Adipose tissue (tissue), 3 donors: Measurements from ENCODE around the gene OR4N2. TPM values are rescaled to one million over a fixed set of nuclear protein-coding genes. Genes with fewer than 3 reads are reported as not detected.
"Not testable (repeated sequence)": the region's sequence is repeated elsewhere in the genome, so short reads cannot be mapped to it uniquely, and the experiment has no call there.

Source experiments
- H3K27ac ChIP-seq: one replicate; pipeline ENCODE4 v1.5.1; 2013; ENCODE audit warnings: low read depth, low read length
- WGBS, 3 donors: extraction: QIAGEN DNeasy Blood & Tissue Kit; methylation state at CpG; one replicate each; pipeline ENCODE4 v1.1.7; 2013; 5-methylcytosine and 5-hydroxymethylcytosine counted together
- polyA plus RNA-seq, 3 donors: library from polyadenylated mRNA; stranded (reverse); fragments of 200-250 nt; gene quantifications; one replicate each; pipeline ENCODE4 v1.2.3, GENCODE V29; 2013
- donor health status: healthy with polysubstance abuse.
- donor health status: Bipolar disorder and iron deficiency.
- donor health status: healthy.

OR4N2 gene
- polyA plus RNA-seq, 3 donors: not detected

DNA sequence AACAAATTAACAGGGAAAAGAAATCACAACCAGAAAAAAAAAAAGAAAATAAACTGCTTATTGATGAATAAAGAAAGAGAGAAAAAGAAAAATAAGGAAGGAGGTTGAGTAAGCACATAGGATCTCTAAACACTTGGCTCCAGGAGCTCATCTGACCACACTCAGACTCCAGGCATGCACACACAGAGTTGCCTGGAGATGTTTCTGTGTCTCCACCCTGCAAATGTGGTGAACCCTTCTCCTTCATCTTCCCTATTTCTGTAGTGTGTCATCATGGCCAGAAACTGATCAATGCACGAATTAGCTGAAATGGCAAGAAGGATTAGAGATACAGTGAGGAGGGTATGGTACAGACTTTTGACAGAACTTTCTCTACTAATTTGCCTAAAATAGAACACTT is 20.2 kb downstream of the OR4N2 start:
- H3K27ac ChIP-seq: no peak overlapping the region
- 19 to 30% (median 30%) methylated on average over 1 of the region's 1 CpG for WGBS, 3 donors

- 44 to 58% (median 55%) methylated on average over 12 of the region's 12 CpGs for WGBS, 3 donors
- H3K27ac ChIP-seq: not testable (repeated sequence)
Observed at GRCh38 chr14:19827626-19828244, 24.2 kb downstream of the OR4N2 start.

- no peak overlapping the region for H3K27ac ChIP-seq
- 57 to 87% (median 84%) methylated on average over 2 of the region's 2 CpGs for WGBS, 3 donors
Observed at GRCh38 chr14:19828314-19828713, 24.7 kb downstream of the OR4N2 start.

- not testable (repeated sequence) for H3K27ac ChIP-seq
- WGBS, 3 donors: 76 to 82% (median 77%) methylated on average over 8 of the region's 8 CpGs
Observed at GRCh38 chr14:19834203-19834848, 30.8 kb downstream of the OR4N2 start.

GRCh38 chr14:19838433-19838832 is 34.9 kb downstream of the OR4N2 start:
- no peak overlapping the region for H3K27ac ChIP-seq

DNA sequence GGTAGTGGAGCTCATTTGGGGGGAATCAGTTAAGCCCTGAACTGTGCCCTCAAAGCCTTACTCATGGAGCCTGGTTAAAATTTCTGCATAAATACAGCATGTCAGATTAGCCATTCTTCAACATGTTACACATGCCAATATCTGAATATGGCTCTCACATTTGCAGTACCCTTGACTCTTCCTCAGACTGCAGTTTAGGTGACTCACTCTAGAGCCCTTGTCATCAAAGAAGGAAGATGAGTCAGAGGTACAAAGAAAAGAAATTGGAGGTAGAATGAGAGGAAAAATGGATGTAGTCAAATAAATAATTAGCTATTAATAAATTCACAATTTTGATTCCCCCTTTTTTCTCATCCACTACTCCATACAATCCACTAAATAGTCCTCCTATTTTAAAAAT is 47.8 kb downstream of the OR4N2 start:
- H3K27ac ChIP-seq: no peak overlapping the region

GRCh38 chr14:19866061-19866669 is 62.6 kb downstream of the OR4N2 start:
- H3K27ac ChIP-seq: not testable (repeated sequence)
- 89 to 93% (median 93%) methylated on average over 28 to 39 of the region's 39 CpGs for WGBS, 3 donors

DNA sequence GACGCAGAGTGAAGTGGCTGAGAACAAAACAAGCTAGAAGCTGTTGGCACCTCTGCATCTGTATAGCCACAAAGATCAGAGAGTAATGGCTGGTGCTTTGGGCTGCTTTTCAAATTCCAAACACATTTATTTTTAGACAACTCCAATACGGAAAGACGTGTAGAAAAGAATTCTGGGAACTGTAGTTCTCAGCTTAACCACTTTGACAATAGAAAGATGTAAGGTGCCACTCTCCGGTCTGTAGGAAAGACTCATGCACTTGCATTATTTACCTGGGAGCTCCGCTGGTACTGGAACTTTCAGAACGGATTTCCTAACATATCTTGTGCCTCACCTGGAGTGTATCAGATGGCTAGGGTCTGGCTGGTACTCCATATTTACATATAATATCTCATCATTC is 69.6 kb downstream of the OR4N2 start:
- no peak overlapping the region for H3K27ac ChIP-seq
- WGBS, 3 donors: 25 to 27% (median 27%) methylated on average over 6 of the region's 6 CpGs

DNA sequence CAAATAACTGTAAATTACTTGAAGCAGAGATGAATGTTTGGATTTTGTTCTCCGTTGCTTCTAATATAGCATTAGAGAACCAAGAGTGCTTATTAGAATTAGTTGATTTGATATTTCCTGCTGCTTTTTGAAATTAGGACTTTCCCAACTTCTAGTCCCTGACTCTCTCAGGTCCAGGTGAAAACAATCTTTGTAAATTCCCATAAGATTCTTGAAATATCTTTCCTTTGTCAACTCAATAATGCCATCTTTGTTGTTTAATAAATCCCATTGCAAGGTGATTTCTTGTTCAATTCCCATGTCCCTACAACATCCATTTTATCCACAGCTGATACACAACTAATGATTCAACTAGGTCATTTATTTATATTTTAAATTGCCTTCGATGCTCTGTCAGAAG is 71.3 kb downstream of the OR4N2 start, which contains the start of gene OR4K2:
TSS of gene OR4K2 (plus strand) at position 301 of the 400 bp plus-strand sequence. CDS start 1,126 bp downstream, outside the sequence.
- no peak within 1 kb of the TSS for H3K27ac ChIP-seq
- WGBS, 3 donors: 45 to 58% (median 49%) methylated on average over 2 of the region's 2 CpGs

DNA sequence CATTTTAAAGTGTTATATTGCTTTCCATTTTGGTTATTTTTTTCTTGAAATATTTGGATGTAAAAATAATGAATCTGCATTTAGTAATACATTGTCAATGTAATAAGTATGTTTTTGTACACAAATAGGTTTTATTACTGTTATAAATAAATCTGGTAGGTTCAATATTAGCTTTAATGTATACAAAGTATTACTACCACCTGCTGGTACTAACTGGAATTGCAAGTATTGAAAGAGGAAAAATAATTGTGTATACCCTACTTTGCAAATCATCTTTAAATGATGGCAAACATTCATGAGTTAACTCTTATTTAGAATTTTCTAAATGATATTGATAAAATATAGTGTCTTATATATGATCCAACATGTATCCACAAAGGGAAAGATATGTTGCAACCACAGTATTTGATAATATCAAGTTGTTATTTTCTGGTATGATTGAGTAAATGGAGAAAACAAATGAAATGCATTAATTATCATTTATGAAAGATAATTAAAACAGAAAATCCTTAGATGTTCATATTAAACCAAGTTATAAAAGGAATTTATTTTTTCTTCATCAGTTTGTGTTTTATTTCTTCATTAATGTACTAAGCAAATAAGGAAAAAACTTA is 74.6 kb downstream of the OR4N2 start:
- H3K27ac ChIP-seq: no peak overlapping the region

Other genes with a start within 250 kb of the OR4N2 start
- gene OR11H2, start 89.9 kb upstream of the OR4N2 start, polyA plus RNA-seq: not detected
- gene OR4Q3, start 60.2 kb upstream of the OR4N2 start, polyA plus RNA-seq: not detected
- not detected for gene OR4M1, start 30.3 kb upstream of the OR4N2 start, polyA plus RNA-seq
- gene OR4K2, start 71.4 kb downstream of the OR4N2 start, polyA plus RNA-seq: not detected
- not detected for gene OR4K5, start 116.8 kb downstream of the OR4N2 start, polyA plus RNA-seq
- gene OR4K1, start 127.1 kb downstream of the OR4N2 start, polyA plus RNA-seq: not detected
- not detected for gene OR4K15, start 171.8 kb downstream of the OR4N2 start, polyA plus RNA-seq
- gene OR4Q2, start 198.4 kb downstream of the OR4N2 start, polyA plus RNA-seq: not detected
- not detected for gene OR4K14, start 215.5 kb downstream of the OR4N2 start, polyA plus RNA-seq
- gene OR4K13, start 232.3 kb downstream of the OR4N2 start, polyA plus RNA-seq: not detected